ENCODE data around the gene TRANK1.
"Not testable (repeated sequence)": the region's sequence is repeated elsewhere in the genome, so short reads cannot be mapped to it uniquely, and the experiment has no call there.

Gene TRANK1

DNA sequence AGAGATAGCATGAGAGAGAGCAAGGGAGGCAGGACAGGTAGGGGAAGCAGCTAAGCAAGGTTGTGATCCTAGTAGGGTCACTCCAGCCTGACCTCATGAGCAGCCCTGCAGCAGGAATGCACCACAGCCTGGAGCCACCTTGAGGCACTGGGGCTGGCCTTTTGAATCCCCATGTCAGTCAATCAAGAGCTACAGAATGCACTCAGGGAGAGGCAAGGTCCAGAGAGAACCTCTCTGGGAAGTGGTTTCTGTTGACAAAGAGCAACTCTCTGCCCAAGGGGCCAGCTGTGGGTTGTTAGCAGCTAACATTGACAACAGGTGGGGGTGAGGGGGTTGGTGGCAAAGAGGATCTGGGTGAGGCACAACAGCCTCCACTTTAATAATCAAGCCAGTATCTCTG lies 54.6 kb downstream of the TRANK1 start:
- no peak for TF ChIP-seq CTCF (IDR thresholded peaks at IDR 0.05; ENCODE audit: low read depth, low read length)
- H3K4me3 ChIP-seq (ENCODE audit: low read depth, low read length), result no peak overlapping the region

DNA sequence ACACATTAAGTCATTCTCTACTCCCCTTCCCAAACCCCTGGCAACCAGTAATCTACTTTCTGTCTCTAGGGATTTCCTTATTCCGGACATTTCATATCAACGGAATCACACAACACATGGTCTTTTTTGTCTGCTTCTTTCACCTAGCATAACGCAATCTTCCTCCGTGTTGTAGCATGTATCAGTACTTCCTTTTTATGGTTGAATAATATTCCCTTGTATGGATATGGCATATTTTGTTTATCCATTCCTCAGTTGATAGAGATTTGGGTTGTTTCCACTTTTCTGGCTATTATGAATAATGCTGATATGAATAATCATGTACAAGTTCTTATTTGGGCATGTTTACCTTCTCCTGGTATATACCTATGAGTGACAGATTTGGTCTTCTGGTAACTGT lies 63.1 kb downstream of the TRANK1 start:
- no peak overlapping the region for H3K4me3 ChIP-seq (ENCODE audit: low read depth, low read length)

GRCh38 chr3:36879842-36880241 lies 65.0 kb downstream of the TRANK1 start:
- H3K4me3 ChIP-seq (ENCODE audit: low read depth, low read length), result not testable (repeated sequence)

More for the DNA sequence above, 63.1 kb downstream of the TRANK1 start:
- no peak for TF ChIP-seq CTCF (IDR thresholded peaks at IDR 0.05; ENCODE audit: low read depth, low read length)

GRCh38 chr3:36877930-36878685 lies 66.7 kb downstream of the TRANK1 start:
- H3K4me3 ChIP-seq (ENCODE audit: low read depth, low read length), result no peak overlapping the region
- TF ChIP-seq CTCF (IDR thresholded peaks at IDR 0.05; ENCODE audit: low read depth, low read length), result no peak

- no peak overlapping the region for H3K4me3 ChIP-seq (ENCODE audit: low read depth, low read length)
- no peak for TF ChIP-seq CTCF (IDR thresholded peaks at IDR 0.05; ENCODE audit: low read depth, low read length)
Measured at GRCh38 chr3:36876181-36876936, 68.5 kb downstream of the TRANK1 start.

GRCh38 chr3:36875397-36875796 lies 69.5 kb downstream of the TRANK1 start:
- no peak for TF ChIP-seq CTCF (IDR thresholded peaks at IDR 0.05; ENCODE audit: low read depth, low read length)
- no peak overlapping the region for H3K4me3 ChIP-seq (ENCODE audit: low read depth, low read length)

DNA sequence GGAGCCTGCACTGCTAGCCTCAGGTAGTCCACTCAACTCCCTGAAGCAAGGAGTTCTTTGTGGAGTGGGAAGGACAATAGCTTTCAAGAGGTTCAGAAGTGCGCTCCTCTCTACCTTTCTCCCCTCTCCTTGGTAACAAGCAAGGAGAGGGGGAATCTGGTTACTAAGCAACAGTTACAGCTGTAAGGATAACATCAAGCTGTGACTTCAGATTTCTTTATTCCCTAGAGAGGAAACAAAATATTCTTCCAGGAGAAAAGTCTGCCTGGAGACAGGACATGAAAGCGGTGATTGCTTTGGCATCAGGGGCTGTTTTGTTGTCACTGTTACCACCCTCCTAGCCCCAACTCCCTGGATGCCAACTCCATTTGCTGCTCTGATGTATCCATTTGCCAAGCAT lies 70.4 kb downstream of the TRANK1 start:
- no peak for TF ChIP-seq CTCF (IDR thresholded peaks at IDR 0.05; ENCODE audit: low read depth, low read length)
- H3K4me3 ChIP-seq (ENCODE audit: low read depth, low read length), result no peak overlapping the region
